ENCODE measurements around the gene TMEM41A.
"Not testable (repeated sequence)": the region's sequence is repeated elsewhere in the genome, so short reads cannot be mapped to it uniquely, and the experiment has no call there.

TMEM41A gene

DNA sequence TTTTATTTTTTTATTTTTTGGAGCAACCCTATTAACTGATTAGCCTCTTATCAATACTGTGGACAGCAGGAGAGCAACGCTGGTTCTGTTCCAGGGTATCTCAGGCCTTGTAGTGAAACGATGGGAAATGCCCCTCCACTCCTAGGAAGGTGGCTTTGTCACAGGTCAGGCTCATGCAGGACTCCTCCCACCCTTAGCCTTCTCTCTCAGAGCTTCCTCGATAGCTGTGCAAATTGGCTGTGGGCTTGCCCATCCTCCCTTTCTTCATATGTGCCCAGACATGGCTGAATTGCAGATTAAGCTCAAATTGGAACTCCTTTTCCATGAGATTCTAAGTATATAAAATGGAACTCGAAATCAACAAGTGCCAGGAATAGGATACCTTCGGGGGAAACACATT is 38.5 kb downstream of the TMEM41A start:
- Histone ChIP-seq H4K8ac (ENCODE audit: low read depth, low read length) (no peak overlapping the region), H3K79me1 (ENCODE audit: low read length) (no peaks in the 10 kb centered on the region), H3K9ac (ENCODE audit: low read length) (no peak overlapping the region), H3K18ac (ENCODE audit: low read length) (no peak overlapping the region), H4K5ac (ENCODE audit: low read length) (no peak overlapping the region), H3K27ac (ENCODE audit: low read depth, low read length) (no peak overlapping the region), H3K23ac (ENCODE audit: low read length) (no peak overlapping the region), H3K79me2 (ENCODE audit: control insufficient read depth, insufficient read depth, low read length) (no peaks in the 10 kb centered on the region), H3K56ac (ENCODE audit: low read length) (no peak overlapping the region), H3K36me3 (ENCODE audit: control insufficient read depth, insufficient read depth, low read length) (no peaks in the 10 kb centered on the region), H2BK120ac (ENCODE audit: low read depth, low read length) (no peak overlapping the region), H3K27me3 (ENCODE audit: insufficient read depth, low read length, poor library complexity) (no peaks in the 10 kb centered on the region), H2BK5ac (ENCODE audit: low read length) (no peak overlapping the region), H3K4ac (ENCODE audit: low read depth, low read length) (no peak overlapping the region), H3K4me2 (ENCODE audit: low read length) (no peak overlapping the region), H3K4me1 (ENCODE audit: control insufficient read depth, low read depth, low read length) (no peaks in the 10 kb centered on the region), H3K4me3 (ENCODE audit: low read length) (no peak overlapping the region), H2BK15ac (replicated peaks; ENCODE audit: low read depth) (no peak overlapping the region), H2AK5ac (ENCODE audit: low read length) (no peak overlapping the region)
- no peak for DNase-seq
- WGBS (ENCODE audit: extremely low coverage, insufficient coverage, low lambda C conversion rate) = no CpG with 5 or more reads among the region's 5 CpGs

DNA sequence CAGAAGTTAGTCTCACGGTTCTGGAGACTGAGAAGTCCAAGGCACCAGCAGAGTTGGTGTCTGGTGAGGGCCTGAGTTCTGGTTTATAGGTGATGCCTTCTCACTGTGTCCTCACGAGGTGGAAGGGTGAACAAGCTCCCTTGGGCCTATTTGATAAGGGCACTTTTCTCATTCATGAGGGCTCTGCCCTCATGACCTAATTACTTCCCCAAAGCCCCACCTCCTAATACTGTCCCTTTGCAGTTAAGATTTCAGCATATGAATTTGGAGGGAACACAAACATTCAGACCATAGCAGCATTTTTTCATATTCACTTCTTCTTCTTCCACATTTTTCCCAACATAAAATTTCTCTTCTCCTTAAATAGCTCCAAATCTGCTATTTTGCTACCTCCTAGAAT is 41.5 kb downstream of the TMEM41A start:
- Histone ChIP-seq H3K23ac (ENCODE audit: low read length) (no peak overlapping the region), H3K4me3 (ENCODE audit: low read length) (no peak overlapping the region), H3K18ac (ENCODE audit: low read length) (no peak overlapping the region), H3K4me2 (ENCODE audit: low read length) (no peak overlapping the region), H3K4me1 (ENCODE audit: control insufficient read depth, low read depth, low read length) (no peaks in the 10 kb centered on the region), H3K27ac (ENCODE audit: low read depth, low read length) (no peak overlapping the region), H3K36me3 (ENCODE audit: control insufficient read depth, insufficient read depth, low read length) (no peaks in the 10 kb centered on the region), H3K4ac (ENCODE audit: low read depth, low read length) (no peak overlapping the region), H2BK5ac (ENCODE audit: low read length) (no peak overlapping the region), H3K56ac (ENCODE audit: low read length) (no peak overlapping the region), H2BK120ac (ENCODE audit: low read depth, low read length) (no peak overlapping the region), H2BK15ac (replicated peaks; ENCODE audit: low read depth) (no peak overlapping the region), H4K5ac (ENCODE audit: low read length) (no peak overlapping the region), H3K27me3 (ENCODE audit: insufficient read depth, low read length, poor library complexity) (no peaks in the 10 kb centered on the region), H3K9ac (ENCODE audit: low read length) (no peak overlapping the region), H4K8ac (ENCODE audit: low read depth, low read length) (no peak overlapping the region), H2AK5ac (ENCODE audit: low read length) (no peak overlapping the region), H3K79me1 (ENCODE audit: low read length) (no peaks in the 10 kb centered on the region), H3K79me2 (ENCODE audit: control insufficient read depth, insufficient read depth, low read length) (no peaks in the 10 kb centered on the region)
- DNase-seq = no peak
- no CpG with 5 or more reads among the region's 2 CpGs for WGBS (ENCODE audit: extremely low coverage, insufficient coverage, low lambda C conversion rate)

DNA sequence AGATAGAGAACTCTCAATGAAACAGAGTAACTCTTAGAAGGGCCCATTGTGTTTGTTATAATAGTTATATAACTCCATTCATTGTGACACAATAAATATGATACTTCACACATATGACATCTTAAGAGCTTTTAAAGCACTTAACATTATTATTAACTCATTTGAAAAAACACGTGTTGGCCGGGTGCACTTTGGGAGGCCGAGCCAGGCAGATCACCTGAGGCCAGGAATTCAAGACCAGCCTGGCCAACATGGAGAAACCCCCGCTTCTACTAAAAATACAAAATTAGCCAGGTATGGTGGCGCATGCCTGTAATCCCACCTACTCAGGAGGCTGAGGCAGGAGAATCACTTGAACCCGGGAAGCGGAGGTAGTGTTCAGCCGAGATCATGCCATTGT is 47.4 kb downstream of the TMEM41A start:
- H3K9ac ChIP-seq (ENCODE audit: low read length); H3K4me2 ChIP-seq (ENCODE audit: low read length); H3K27me3 ChIP-seq (ENCODE audit: insufficient read depth, low read length, poor library complexity); H3K79me1 ChIP-seq (ENCODE audit: low read length); H3K36me3 ChIP-seq (ENCODE audit: control insufficient read depth, insufficient read depth, low read length); H3K79me2 ChIP-seq (ENCODE audit: control insufficient read depth, insufficient read depth, low read length); H2BK5ac ChIP-seq (ENCODE audit: low read length); H3K23ac ChIP-seq (ENCODE audit: low read length); H3K18ac ChIP-seq (ENCODE audit: low read length); H3K27ac ChIP-seq (ENCODE audit: low read depth, low read length); H4K8ac ChIP-seq (ENCODE audit: low read depth, low read length); H2AK5ac ChIP-seq (ENCODE audit: low read length); H2BK120ac ChIP-seq (ENCODE audit: low read depth, low read length); H3K56ac ChIP-seq (ENCODE audit: low read length); H2BK15ac ChIP-seq (replicated peaks; ENCODE audit: low read depth); DNase-seq; H3K4me1 ChIP-seq (ENCODE audit: control insufficient read depth, low read depth, low read length); H4K5ac ChIP-seq (ENCODE audit: low read length); H3K4me3 ChIP-seq (ENCODE audit: low read length); H3K4ac ChIP-seq (ENCODE audit: low read depth, low read length): not testable (repeated sequence)
- no CpG with 5 or more reads among the region's 8 CpGs for WGBS (ENCODE audit: extremely low coverage, insufficient coverage, low lambda C conversion rate)

DNA sequence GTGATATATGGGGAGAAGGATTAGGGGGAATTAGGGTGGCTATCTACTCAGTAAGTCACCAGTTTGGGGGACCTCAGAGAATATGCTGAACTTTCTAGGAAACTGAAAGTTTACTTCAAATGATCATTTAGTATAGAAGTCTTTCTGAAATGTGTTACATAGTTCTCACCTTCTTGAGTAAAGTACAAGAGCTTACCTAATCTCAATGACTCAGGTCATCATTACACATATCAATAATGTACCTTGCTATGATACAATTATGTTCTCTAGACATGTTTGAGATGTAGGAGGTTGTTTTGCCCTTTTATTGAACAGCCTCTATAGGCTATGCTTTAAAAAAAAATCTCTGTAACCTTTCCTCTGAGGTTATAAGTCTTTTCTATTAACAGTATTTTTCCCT is 50.7 kb downstream of the TMEM41A start:
- H3K79me2 ChIP-seq (ENCODE audit: control insufficient read depth, insufficient read depth, low read length) = no peaks in the 10 kb centered on the region
- no peak overlapping the region for H3K9ac ChIP-seq (ENCODE audit: low read length)
- no peak overlapping the region for H2BK15ac ChIP-seq (replicated peaks; ENCODE audit: low read depth)
- H3K79me1 ChIP-seq (ENCODE audit: low read length) = no peaks in the 10 kb centered on the region
- H3K23ac ChIP-seq (ENCODE audit: low read length) = no peak overlapping the region
- no peak overlapping the region for H3K56ac ChIP-seq (ENCODE audit: low read length)
- H3K4me2 ChIP-seq (ENCODE audit: low read length) = no peak overlapping the region
- H3K18ac ChIP-seq (ENCODE audit: low read length) = no peak overlapping the region
- no peak overlapping the region for H3K27ac ChIP-seq (ENCODE audit: low read depth, low read length)
- H3K4ac ChIP-seq (ENCODE audit: low read depth, low read length) = no peak overlapping the region
- H3K4me1 ChIP-seq (ENCODE audit: control insufficient read depth, low read depth, low read length) = no peaks in the 10 kb centered on the region
- no peaks in the 10 kb centered on the region for H3K27me3 ChIP-seq (ENCODE audit: insufficient read depth, low read length, poor library complexity)
- DNase-seq = no peak
- no peak overlapping the region for H2AK5ac ChIP-seq (ENCODE audit: low read length)
- no peaks in the 10 kb centered on the region for H3K36me3 ChIP-seq (ENCODE audit: control insufficient read depth, insufficient read depth, low read length)
- H3K4me3 ChIP-seq (ENCODE audit: low read length) = no peak overlapping the region
- no peak overlapping the region for H4K8ac ChIP-seq (ENCODE audit: low read depth, low read length)
- no peak overlapping the region for H2BK120ac ChIP-seq (ENCODE audit: low read depth, low read length)
- H2BK5ac ChIP-seq (ENCODE audit: low read length) = no peak overlapping the region
- H4K5ac ChIP-seq (ENCODE audit: low read length) = no peak overlapping the region

DNA sequence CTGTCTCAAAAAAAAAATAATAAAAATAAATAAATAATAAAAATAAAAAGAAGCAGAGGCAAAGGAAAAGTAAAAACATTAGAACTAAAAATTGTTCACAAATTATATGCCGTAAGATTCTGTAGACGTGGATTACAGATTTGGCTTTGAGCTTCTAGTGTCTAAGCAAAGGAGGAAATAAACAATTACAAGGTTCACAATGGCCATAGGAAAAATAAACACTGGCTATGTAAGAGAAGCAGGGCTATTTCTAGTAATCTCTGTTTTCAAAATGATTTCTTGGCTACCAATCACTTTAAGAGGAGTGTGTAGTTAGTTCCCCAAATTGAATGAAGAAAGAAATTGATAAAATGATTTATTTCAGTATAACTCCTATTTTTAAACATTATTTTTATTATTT is 54.5 kb downstream of the TMEM41A start:
- no peak overlapping the region for H3K56ac ChIP-seq (ENCODE audit: low read length)
- H4K5ac ChIP-seq (ENCODE audit: low read length) = no peak overlapping the region
- no peak overlapping the region for H3K4ac ChIP-seq (ENCODE audit: low read depth, low read length)
- H3K18ac ChIP-seq (ENCODE audit: low read length) = no peak overlapping the region
- no peak overlapping the region for H2BK15ac ChIP-seq (replicated peaks; ENCODE audit: low read depth)
- H3K23ac ChIP-seq (ENCODE audit: low read length) = no peak overlapping the region
- H2AK5ac ChIP-seq (ENCODE audit: low read length) = no peak overlapping the region
- no peaks in the 10 kb centered on the region for H3K79me1 ChIP-seq (ENCODE audit: low read length)
- no peaks in the 10 kb centered on the region for H3K4me1 ChIP-seq (ENCODE audit: control insufficient read depth, low read depth, low read length)
- peaks cover 2% of the 10 kb centered on the region for H3K27me3 ChIP-seq (ENCODE audit: insufficient read depth, low read length, poor library complexity)
- no peak for DNase-seq
- H4K8ac ChIP-seq (ENCODE audit: low read depth, low read length) = no peak overlapping the region
- WGBS (ENCODE audit: extremely low coverage, insufficient coverage, low lambda C conversion rate) = no CpG with 5 or more reads among the region's 2 CpGs
- no peaks in the 10 kb centered on the region for H3K79me2 ChIP-seq (ENCODE audit: control insufficient read depth, insufficient read depth, low read length)
- no peak overlapping the region for H2BK120ac ChIP-seq (ENCODE audit: low read depth, low read length)
- H3K36me3 ChIP-seq (ENCODE audit: control insufficient read depth, insufficient read depth, low read length) = no peaks in the 10 kb centered on the region
- no peak overlapping the region for H2BK5ac ChIP-seq (ENCODE audit: low read length)
- no peak overlapping the region for H3K27ac ChIP-seq (ENCODE audit: low read depth, low read length)
- no peak overlapping the region for H3K9ac ChIP-seq (ENCODE audit: low read length)
- no peak overlapping the region for H3K4me2 ChIP-seq (ENCODE audit: low read length)
- no peak overlapping the region for H3K4me3 ChIP-seq (ENCODE audit: low read length)

DNA sequence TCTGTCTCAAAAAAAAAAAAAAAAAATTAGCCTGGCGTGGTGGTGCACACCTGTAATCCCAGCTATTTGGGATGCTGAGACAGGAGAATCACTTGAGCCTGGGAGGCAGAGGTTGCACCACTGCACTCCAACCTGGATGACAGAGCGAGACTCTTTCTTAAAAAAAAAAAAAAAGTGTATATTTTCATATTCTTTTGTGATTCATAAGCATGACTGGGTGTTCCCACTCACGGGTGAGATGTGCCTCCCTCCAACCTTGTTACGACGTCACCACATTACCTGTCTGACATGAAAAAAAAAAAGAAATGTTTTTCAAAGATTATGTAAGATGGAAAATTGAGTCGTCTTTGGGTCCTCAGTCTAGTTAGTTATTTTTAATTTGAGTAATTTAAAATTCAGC is 56.8 kb downstream of the TMEM41A start:
- Histone ChIP-seq H3K4me1 (ENCODE audit: control insufficient read depth, low read depth, low read length) (no peaks in the 10 kb centered on the region), H3K27me3 (ENCODE audit: insufficient read depth, low read length, poor library complexity) (peaks cover 2% of the 10 kb centered on the region), H3K4me2 (ENCODE audit: low read length) (no peak overlapping the region), H2AK5ac (ENCODE audit: low read length) (no peak overlapping the region), H3K18ac (ENCODE audit: low read length) (no peak overlapping the region), H4K8ac (ENCODE audit: low read depth, low read length) (no peak overlapping the region), H2BK5ac (ENCODE audit: low read length) (no peak overlapping the region), H3K4me3 (ENCODE audit: low read length) (no peak overlapping the region), H3K79me2 (ENCODE audit: control insufficient read depth, insufficient read depth, low read length) (no peaks in the 10 kb centered on the region), H3K36me3 (ENCODE audit: control insufficient read depth, insufficient read depth, low read length) (no peaks in the 10 kb centered on the region), H3K27ac (ENCODE audit: low read depth, low read length) (no peak overlapping the region), H2BK15ac (replicated peaks; ENCODE audit: low read depth) (no peak overlapping the region), H4K5ac (ENCODE audit: low read length) (no peak overlapping the region), H2BK120ac (ENCODE audit: low read depth, low read length) (no peak overlapping the region), H3K9ac (ENCODE audit: low read length) (no peak overlapping the region), H3K23ac (ENCODE audit: low read length) (no peak overlapping the region), H3K79me1 (ENCODE audit: low read length) (no peaks in the 10 kb centered on the region), H3K56ac (ENCODE audit: low read length) (no peak overlapping the region), H3K4ac (ENCODE audit: low read depth, low read length) (no peak overlapping the region)
- 100% methylated on average over 1 of the region's 6 CpGs for WGBS (ENCODE audit: extremely low coverage, insufficient coverage, low lambda C conversion rate)
- DNase-seq = no peak
